HCT116 (cell line): ENCODE results near the gene NLRC5. TPM values are rescaled to one million over a fixed set of nuclear protein-coding genes. Genes with fewer than 3 reads are reported as not detected.

ENCODE experiments used
- ATAC-seq: fragments of 200-7000 bp; cut with Tn5 transposase; 2 replicates; pipeline ENCODE4 v1.9.1; 2020; ENCODE audit warnings: mild to moderate bottlenecking, moderate library complexity
- BruUV-seq: library from RNA; stranded (reverse); fragments of 400-500 nt; replicated peaks from 2 replicates; lab custom pipeline; 2021; lab: Mats Ljungman, UMichigan
- CTCF ChIA-PET: fragments of 300-600 bp; sonication (Branson Sonifier 250); formaldehyde crosslinking; loops from one replicate; lab custom pipeline; 2021; ENCODE audit warnings: antibody characterized with exemption; lab: Charles Lee
- POLR2A ChIA-PET: fragments of 300-600, 350-600 bp; sonication (Branson Sonifier 250); formaldehyde crosslinking; loops from one replicate; lab custom pipeline; 2021; ENCODE audit warnings: antibody characterized with exemption; lab: Charles Lee
- RAD21 ChIA-PET, 2 experiments: fragments of 300-600 bp; sonication (Branson Sonifier 250); formaldehyde crosslinking; loops; one replicate each; lab custom pipeline; 2023; ENCODE audit warnings: low total read pairs in 2 of 2; ENCODE audit not compliant: uncharacterized antibody in 2 of 2, unreplicated experiment in 2 of 2, low non-redundant PET in 1 of 2; lab: Charles Lee
- DNase-seq: peaks from one replicate; pipeline ENCODE4 v3.0.0-alpha.2; 2010; ENCODE audit warnings: low read depth, low spot score
- H2AFZ ChIP-seq: fragments of 200-600 bp; shearing (Covaris generic), sonication (generic); 2 replicates; pipeline ENCODE4 v1.6.1; 2017; ENCODE audit warnings: low read depth, mixed run types, mixed read lengths, antibody characterized with exemption, low read length; ENCODE audit not compliant: poor library complexity, severe bottlenecking
- H3K27ac ChIP-seq: 2 replicates; pipeline ENCODE4 v1.5.1; 2012; ENCODE audit warnings: low read depth, low read length
- H3K27me3 ChIP-seq: fragments of 200-600 bp; sonication (generic); 2 replicates; pipeline ENCODE4 v1.6.1; 2016; ENCODE audit warnings: mixed run types, low read length, mixed read lengths; ENCODE audit not compliant: insufficient read depth
- H3K36me3 ChIP-seq, 2 experiments: fragments of 200-500 bp in 1 of 2; fragments of 200-600 bp in 1 of 2; sonication (Bioruptor generic) in 1 of 2; sonication (generic) in 1 of 2; 2 replicates each; pipeline versions ENCODE4 v1.5.1 to v1.6.1; 2014 to 2016; ENCODE audit warnings: low read length in 2 of 2, inconsistent platforms in 1 of 2, mixed read lengths in 1 of 2, mixed run types in 1 of 2; ENCODE audit not compliant: insufficient read depth in 2 of 2, control insufficient read depth in 1 of 2
- H3K4me1 ChIP-seq, 2 experiments: fragments of 200-600 bp in 1 of 2; sonication (generic) in 1 of 2; 2 replicates each; pipeline versions ENCODE4 v1.5.1 to v1.6.1; 2012 to 2017; ENCODE audit warnings: low read length in 2 of 2, inconsistent platforms in 1 of 2, mild to moderate bottlenecking in 1 of 2, mixed read lengths in 1 of 2, mixed run types in 1 of 2, moderate library complexity in 1 of 2; ENCODE audit not compliant: insufficient read depth in 2 of 2, control insufficient read depth in 1 of 2
- H3K4me2 ChIP-seq: fragments of 200-600 bp; sonication (generic); 2 replicates; pipeline ENCODE4 v1.6.1; 2017; ENCODE audit warnings: mixed run types, low read length, mixed read lengths
- H3K4me3 ChIP-seq, 2 experiments: fragments of 200-600 bp in 1 of 2; sonication (generic) in 1 of 2; replicated peaks in 1 of 2; 2 replicates each; pipeline ENCODE4 v1.5.1; 2011 to 2016; ENCODE audit warnings: low read length in 2 of 2, control low read depth in 1 of 2, low read depth in 1 of 2, mild to moderate bottlenecking in 1 of 2, mixed read lengths in 1 of 2, mixed run types in 1 of 2
- H3K79me2 ChIP-seq: fragments of 200-600 bp; sonication (generic); 2 replicates; pipeline ENCODE4 v1.6.1; 2017; ENCODE audit warnings: mild to moderate bottlenecking, mixed run types, low read length, moderate library complexity, mixed read lengths; ENCODE audit not compliant: insufficient read depth
- H3K9ac ChIP-seq: fragments of 200-600 bp; sonication (generic); 2 replicates; pipeline ENCODE4 v1.6.1; 2016; ENCODE audit warnings: low read length, mixed read lengths
- H3K9me2 ChIP-seq: fragments of 200-600 bp; sonication (generic), shearing (Covaris generic); 2 replicates; pipeline ENCODE4 v1.6.1; 2017; ENCODE audit warnings: mixed run types, mild to moderate bottlenecking, moderate library complexity; ENCODE audit not compliant: insufficient read depth
- H3K9me3 ChIP-seq, 2 experiments: fragments of 200-500 bp in 1 of 2; fragments of 200-600 bp in 1 of 2; sonication (Bioruptor generic) in 1 of 2; sonication (generic) in 1 of 2; 2 replicates each; pipeline ENCODE4 v1.6.1; 2014 to 2017; ENCODE audit warnings: low read length in 2 of 2, mixed read lengths in 2 of 2, inconsistent platforms in 1 of 2, low read depth in 1 of 2, mild to moderate bottlenecking in 1 of 2, mixed run types in 1 of 2, moderate library complexity in 1 of 2; ENCODE audit not compliant: control insufficient read depth in 1 of 2, insufficient read depth in 1 of 2
- H4K20me1 ChIP-seq: fragments of 200-600 bp; sonication (generic), shearing (Covaris generic); 2 replicates; pipeline ENCODE4 v1.6.1; 2017; ENCODE audit warnings: mixed run types, mild to moderate bottlenecking, moderate library complexity; ENCODE audit not compliant: insufficient read depth
- ATF3 ChIP-seq: IDR thresholded peaks from 2 replicates; pipeline ENCODE4 v1.6.1; 2012
- CEBPB ChIP-seq: IDR thresholded peaks from 2 replicates; pipeline ENCODE4 v1.6.1; 2012; ENCODE audit warnings: low read depth
- EGR1 ChIP-seq: IDR thresholded peaks from 2 replicates; pipeline ENCODE4 v1.6.1; 2012; ENCODE audit warnings: low read depth
- ELF1 ChIP-seq: IDR thresholded peaks from 2 replicates; pipeline ENCODE4 v1.6.1; 2012; ENCODE audit warnings: low read depth, borderline replicate concordance
- EZH2 ChIP-seq: fragments of 200-600 bp; sonication (generic); IDR thresholded peaks from 2 replicates; pipeline ENCODE4 v1.6.1; 2017; ENCODE audit warnings: antibody characterized with exemption, mixed run types
- EZH2phosphoT487 ChIP-seq: fragments of 200-600 bp; IDR thresholded peaks from 2 replicates; pipeline ENCODE4 v1.6.1; 2018; ENCODE audit warnings: antibody characterized with exemption, borderline replicate concordance
- POLR2A ChIP-seq: IDR thresholded peaks from 2 replicates; pipeline ENCODE4 v1.7.0; 2011; ENCODE audit warnings: borderline replicate concordance; ENCODE audit not compliant: insufficient read depth, insufficient read length; ENCODE audit errors: extremely low read depth
- POLR2AphosphoS5 ChIP-seq: IDR thresholded peaks from 2 replicates; pipeline ENCODE4 v1.6.1; 2011; ENCODE audit warnings: mild to moderate bottlenecking, low read depth, low read length, moderate library complexity
- RAD21 ChIP-seq: IDR thresholded peaks from 2 replicates; pipeline ENCODE4 v1.6.1; 2012; ENCODE audit warnings: low read depth, mild to moderate bottlenecking
- SRF ChIP-seq: IDR thresholded peaks from 2 replicates; pipeline ENCODE4 v1.6.1; 2012; ENCODE audit warnings: low read depth
- TCF7L2 ChIP-seq: IDR thresholded peaks from 2 replicates; pipeline ENCODE4 v1.7.0; 2011; ENCODE audit warnings: borderline replicate concordance, inconsistent platforms; ENCODE audit not compliant: insufficient read depth, insufficient read length; ENCODE audit errors: extremely low read depth
- YY1 ChIP-seq: IDR thresholded peaks from 2 replicates; pipeline ENCODE4 v1.6.1; 2011; ENCODE audit warnings: low read length, low read depth, moderate library complexity, mild to moderate bottlenecking; ENCODE audit not compliant: insufficient replicate concordance; ENCODE audit errors: extremely low read depth
- ZBTB33 ChIP-seq: IDR thresholded peaks from 2 replicates; pipeline ENCODE4 v1.6.1; 2011; ENCODE audit warnings: mild to moderate bottlenecking, low read length, moderate library complexity; ENCODE audit not compliant: insufficient replicate concordance; ENCODE audit errors: extremely low read depth
- intact Hi-C: fragments of 100-400 bp; cut with micrococcal nuclease; formaldehyde crosslinking; loops from 2 replicates; pipeline ENCODE4 v1.10.0; 2022
- total RNA-seq: library from RNA; stranded (reverse); gene quantifications from one replicate; pipeline ENCODE4 v1.2.1, GENCODE V29; 2021; ENCODE audit not compliant: unreplicated experiment

NLRC5 gene
- total RNA-seq, 1 experiment from 2014 or later, result 10.4 TPM

GRCh38 chr16:56983211-56983751 is 6.1 kb upstream of the NLRC5 start:
- RAD21 ChIA-PET, result interaction anchor here in 1 of 2 experiments (0.6 kb wide), 1 partner anchor 19 kb away, joined by 4 read pairs; no protein-coding TSS in a partner anchor
- peak overlapping the region; percentile 16; the same call in 1 of the 2 replicates for H3K4me2 ChIP-seq
- no peaks in the 10 kb centered on the region for H4K20me1 ChIP-seq
- no peak overlapping the region for H2AFZ ChIP-seq
- CTCF ChIA-PET, result interaction anchor here (0.8 to 2.3 kb wide), 3 partner anchors 19 to 109 kb away, joined by 3 to 10 read pairs (median 3); partner anchors contain the start of gene CPNE2
- BruUV-seq, result no TSS peak
- ATAC-seq (no peak), DNase-seq (no peak)
- no peak overlapping the region for H3K27ac ChIP-seq
- H3K9ac ChIP-seq, result no peak overlapping the region
- intact Hi-C loops, result no loop called here
- TF ChIP-seq EZH2 (no peak), POLR2AphosphoS5 (no peak), RAD21 (no peak), SRF (no peak), EZH2phosphoT487 (no peak), ZBTB33 (no peak), EGR1 (no peak), POLR2A (no peak), TCF7L2 (no peak), YY1 (no peak), CEBPB (no peak), ELF1 (no peak), ATF3 (no peak)
- no peaks in the 10 kb centered on the region for H3K36me3 ChIP-seq
- no peaks in the 10 kb centered on the region for H3K79me2 ChIP-seq
- H3K9me3 ChIP-seq, result no peaks in the 10 kb centered on the region
- H3K9me2 ChIP-seq, result no peaks in the 10 kb centered on the region
- H3K4me1 ChIP-seq, result peaks cover 22 to 32% of the 10 kb centered on the region in 2 experiments
- no peaks in the 10 kb centered on the region for H3K27me3 ChIP-seq
- no peak overlapping the region for H3K4me3 ChIP-seq
- POLR2A ChIA-PET, result interaction anchor here (1.8 kb wide), 1 partner anchor 52 kb away, joined by 6 read pairs; no protein-coding TSS in a partner anchor
